Fibroblast of gingiva (primary cell): ENCODE results near the gene MYOM1.
"Not testable (repeated sequence)": the region's sequence is repeated elsewhere in the genome, so short reads cannot be mapped to it uniquely, and the experiment has no call there.

Experiments
- DNase-seq: peaks from one replicate; pipeline ENCODE4 v3.0.0-alpha.2; 2011; ENCODE audit warnings: low read depth

The MYOM1 gene

DNA sequence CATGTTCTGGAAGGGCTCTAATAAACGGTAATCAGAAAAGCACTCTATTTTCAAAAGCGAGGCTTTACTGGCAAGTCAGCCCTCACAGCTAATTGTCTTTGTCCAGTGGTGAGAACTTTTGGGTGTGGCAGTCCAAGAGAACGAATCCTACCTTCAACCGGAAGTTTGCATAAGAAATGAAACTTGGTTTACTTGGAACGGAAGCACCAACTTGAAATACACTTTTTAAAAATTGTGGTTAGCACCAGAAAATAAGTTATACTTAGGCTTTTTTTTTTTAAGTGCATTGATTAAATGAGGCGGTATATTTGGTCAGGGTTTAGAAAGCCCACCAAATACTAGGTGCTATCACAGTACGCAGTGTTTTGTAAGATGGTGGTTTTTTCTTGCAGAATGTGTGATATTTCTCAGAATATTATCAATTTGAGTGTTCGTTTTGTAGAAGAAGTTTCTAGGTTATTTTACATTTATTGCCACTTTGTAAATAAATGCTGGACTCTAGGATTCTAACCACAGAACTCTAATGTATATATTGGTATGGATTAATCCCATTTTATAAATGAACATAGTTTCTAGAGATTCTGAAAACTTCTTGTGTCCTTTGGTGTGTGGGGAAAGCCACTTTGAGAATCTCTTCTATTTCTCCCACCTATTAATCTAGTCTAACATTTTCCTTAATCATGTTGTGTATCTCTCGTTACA is 29.0 kb upstream of the MYOM1 start:
- DNase-seq = peak; percentile 42

DNA sequence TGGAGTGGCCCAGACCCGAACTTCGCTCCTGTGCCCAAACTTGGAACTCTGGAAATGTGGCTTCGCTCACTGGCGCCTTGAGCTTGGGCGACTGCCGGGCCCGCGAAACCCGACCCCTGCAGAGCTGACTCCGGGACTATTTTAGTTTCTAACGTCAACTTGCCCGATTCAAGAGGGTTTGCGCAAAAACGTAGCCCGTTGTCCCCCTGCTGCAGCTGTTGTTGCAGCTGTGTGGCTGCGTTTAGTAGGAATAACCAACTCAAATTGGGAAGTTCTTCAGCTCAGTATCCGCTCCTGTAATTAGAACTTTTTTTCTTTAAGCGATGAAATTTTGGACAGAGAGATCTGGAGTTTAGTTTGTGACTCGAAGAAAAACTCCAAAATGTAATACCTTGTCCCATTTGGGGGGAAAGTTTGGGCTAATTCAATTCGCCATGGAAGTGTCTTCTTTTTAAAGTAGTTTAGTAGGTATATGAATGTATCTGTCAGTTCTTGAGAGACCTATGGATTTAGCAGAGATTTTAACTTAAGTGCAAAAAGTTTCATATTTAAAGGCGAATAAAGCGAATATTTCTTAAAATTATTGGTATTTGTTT is 28.4 kb upstream of the MYOM1 start:
- DNase-seq = peak; percentile 72

DNA sequence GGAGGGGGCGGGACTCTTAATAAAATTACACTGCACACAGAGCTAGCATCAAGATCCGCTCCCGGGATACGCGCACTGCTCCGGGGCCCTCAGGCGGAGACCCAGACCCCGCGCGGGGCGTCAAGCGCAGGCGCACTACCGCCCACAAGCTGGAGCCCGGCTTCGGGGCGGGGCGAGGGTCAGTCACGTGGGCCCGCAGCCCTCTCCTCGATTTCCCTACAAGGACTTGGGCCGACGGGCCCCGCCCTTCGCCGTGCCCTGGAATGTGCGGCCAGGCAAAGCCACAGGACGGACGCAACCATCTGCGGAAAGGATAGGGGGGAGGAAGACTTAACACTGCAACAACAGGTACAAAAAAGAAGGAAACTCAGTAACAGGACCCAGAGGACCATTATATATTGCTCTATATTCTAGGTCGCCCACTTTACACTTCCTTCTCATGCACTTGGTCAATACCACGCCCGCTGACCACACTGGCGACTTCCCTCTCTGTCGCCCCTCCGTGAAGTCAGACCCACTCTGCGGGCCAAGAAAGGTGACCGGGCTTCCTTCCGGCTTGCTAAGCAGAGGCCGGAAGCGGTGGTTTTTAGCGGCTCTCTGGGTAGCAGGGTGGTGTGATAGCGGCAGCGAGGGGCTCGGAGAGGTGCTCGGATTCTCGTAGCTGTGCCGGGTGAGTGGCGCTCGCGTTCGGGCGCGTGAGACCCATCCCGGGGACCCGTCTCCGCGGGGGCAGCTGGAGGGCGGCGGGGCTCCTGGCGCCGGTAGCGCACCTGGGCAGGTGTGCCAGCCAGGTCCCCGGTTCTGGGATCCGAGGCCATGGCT is 27.7 kb upstream of the MYOM1 start, which contains the start of gene MYL12A:
Gene MYL12A, plus strand, starts transcription at position 562 of the 822 bp plus-strand sequence. CDS start 5,447 bp downstream, outside the sequence.
- peak; percentile 98 for DNase-seq

DNA sequence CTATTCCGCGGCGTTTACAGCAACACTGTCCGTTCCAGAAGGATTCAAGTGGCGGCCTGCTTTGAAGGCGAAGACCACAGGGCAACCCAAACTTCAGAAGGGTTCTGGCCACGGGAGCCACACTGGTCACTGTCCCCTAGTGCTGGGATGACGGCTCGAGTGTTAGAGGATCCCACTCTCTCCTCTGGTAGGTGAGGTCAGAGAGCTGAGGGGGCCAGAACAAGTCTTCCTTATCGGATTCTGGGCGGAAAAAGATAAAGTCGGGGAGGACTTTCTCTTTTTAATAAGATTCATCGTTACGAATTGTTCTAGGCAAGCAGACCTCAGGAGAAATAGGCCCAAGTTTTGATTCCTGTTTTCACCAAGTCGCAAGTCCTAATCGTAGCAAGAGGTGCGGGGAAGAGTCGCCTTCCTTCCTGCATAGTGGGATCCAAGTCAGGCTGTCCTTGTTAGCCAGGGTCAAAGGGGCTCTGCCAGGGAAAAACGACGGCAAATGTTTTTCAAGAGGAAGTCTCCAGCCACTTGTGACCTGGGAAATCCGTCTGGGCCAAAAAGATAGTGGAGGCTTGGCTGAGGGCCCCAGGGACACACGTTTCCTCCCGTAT is 27.0 kb upstream of the MYOM1 start:
- DNase-seq = no peak

DNA sequence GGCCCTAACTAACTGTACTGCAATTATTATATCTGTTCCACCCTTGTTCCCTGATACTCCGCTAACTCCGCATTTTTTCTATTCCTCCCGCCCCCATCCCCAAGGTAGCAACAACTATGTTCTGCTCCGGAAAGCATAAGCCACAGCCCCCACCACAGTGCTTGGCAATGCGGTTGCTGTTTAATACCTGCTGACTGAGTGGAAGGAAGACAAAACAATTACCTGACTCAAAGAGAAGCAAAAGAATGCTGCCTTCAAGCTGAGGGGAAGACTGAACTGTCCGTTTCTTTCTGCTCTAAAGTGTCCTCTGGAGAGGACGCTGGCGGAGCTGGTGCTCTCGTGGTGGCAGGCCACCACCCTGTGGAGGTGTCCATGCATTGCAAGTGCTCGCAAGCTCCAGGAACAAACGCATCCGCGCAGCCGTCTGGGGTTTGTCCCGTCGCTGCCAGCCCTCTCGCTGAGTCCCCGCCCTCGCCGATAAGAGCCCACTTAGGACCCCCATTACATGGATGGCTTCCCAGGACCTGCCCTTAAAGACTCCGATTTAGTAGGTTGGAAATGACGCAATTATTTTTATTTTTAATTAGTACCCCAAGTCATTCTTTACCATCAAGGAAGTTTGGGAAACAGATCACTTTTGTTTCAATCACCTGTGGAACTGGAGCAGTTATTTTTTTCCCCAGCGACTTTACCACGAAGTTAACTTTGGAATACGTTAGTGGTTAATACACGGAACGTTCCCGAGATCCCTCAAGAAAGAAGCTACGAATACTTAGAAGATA is 26.3 kb upstream of the MYOM1 start:
- peak; percentile 86 for DNase-seq

DNA sequence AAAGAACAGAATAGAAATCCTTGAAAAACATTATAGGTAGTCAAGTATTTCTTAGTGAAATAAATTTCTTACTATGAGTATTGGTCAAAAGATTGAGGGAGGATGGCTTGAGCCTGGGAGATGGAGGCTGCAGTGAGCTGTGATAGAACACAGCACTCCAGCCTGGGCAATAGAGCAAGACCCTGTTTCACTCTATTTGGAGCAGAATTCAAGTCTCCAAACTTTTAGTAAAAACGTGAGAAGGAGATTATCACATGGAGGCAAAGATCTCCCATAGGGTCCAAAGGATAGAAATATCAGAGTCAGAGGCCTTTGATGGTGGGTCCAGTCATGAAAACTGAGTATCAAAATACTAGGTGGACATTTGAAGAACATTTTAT is 25.4 kb upstream of the MYOM1 start:
- DNase-seq = no peak

DNA sequence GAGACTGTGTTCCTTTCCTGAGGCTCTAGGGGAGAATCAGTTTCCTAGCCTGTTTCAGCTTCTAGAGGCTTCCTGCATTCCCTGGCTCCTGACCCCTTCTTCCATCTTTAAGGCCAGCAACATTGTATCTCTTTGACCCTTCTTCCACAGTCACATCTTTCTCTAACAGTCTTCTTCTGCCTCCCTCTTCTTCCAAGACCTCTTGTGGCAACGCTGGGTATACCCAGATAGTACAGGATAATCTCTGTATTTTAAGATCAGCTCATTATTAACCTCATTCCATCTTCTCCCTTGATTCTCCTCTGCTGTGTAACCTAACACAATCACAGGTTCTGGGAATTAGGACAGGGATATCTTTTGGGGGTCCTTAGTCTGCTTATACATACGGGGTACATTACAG is 19.0 kb upstream of the MYOM1 start:
- no peak for DNase-seq

DNA sequence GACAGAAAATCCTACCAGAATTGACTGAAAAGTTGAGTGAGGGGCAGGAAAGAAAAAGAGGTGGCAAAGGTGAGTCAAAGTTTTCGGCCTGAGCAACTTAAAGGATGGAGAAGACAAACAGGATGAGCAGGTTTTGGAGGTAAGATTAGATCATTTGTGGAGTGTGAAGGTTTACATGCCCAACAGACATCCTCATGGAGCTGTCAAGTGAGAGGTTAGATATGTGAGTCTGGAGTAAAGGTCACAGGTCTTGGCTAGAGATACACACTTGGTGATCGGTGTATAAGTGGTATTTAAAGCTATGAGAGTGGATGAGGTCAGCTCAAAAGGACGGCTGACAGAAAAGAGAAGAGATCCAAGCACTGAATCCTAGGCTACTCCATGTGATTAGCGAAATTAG is 16.7 kb upstream of the MYOM1 start:
- DNase-seq = no peak

DNA sequence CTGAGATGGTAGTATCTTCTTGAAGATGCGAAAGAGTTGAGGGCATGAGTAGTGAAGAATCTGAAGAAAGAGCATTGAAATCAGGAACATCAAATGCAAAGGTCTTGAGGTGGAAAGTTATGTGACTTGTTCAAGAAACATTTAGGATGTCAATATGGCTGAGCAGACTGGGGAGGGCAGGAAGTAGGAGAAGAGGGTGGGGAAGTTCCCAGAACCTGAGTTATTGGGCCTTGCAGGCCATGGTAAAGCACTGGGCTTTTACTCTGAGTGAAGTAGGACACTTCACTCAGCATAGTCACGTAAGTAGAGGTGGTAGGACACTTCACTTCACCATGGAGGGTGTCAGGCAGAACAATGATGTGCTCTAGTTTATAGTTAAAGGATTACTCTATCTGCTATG is 16.1 kb upstream of the MYOM1 start:
- no peak for DNase-seq

DNA sequence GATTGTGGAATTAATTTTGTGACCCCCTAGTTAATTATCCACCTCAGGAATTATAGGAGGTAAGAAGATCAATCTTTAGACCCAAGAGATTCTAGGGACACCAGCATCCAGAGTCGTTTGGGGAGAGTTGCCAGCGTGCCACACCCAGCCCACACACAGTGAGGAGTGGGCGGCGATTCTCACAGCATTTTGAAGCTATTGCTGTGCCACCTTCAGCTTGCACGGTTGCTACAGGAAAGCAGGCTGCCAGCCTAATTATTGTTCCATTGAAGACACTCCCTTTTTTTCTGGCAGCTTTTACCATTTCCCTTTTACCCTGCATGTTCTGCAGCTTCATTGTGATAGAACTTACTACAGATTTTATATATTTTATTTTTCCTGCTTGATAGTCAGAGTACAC is 14.7 kb upstream of the MYOM1 start:
- DNase-seq = no peak

DNA sequence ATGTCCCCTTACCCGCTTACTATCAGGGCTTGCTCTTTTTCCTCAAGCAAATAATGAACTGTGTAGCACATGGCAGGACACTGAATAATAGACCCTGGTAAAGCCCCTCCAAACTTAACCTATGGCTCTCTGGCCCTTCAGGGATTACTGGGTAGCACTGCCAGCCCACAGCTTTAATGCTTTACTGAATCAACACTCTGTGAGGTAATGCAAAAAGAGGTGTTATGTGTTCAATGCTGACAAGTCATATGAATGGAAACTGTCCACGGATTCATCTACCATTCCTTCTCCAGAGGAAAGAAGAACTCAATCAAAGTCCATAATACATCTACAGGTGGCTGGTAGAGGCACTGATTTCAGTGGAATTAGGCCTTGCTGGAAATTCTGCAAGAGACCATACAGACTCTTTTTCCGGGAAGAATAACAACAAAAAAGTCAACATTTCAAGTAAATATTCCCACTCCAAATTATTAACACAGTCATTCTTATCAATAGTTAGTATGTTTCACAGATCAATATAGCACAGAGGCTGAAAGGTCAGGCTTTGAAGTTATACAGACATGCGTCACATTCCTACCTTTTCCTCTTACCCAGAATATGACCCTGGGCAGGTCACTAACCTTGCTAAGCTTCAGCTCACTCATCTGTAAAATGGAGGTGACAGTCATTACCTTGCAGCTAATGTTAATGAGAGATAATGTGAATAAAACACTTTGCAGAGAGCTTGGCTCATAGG is 13.8 kb upstream of the MYOM1 start:
- no peak for DNase-seq

DNA sequence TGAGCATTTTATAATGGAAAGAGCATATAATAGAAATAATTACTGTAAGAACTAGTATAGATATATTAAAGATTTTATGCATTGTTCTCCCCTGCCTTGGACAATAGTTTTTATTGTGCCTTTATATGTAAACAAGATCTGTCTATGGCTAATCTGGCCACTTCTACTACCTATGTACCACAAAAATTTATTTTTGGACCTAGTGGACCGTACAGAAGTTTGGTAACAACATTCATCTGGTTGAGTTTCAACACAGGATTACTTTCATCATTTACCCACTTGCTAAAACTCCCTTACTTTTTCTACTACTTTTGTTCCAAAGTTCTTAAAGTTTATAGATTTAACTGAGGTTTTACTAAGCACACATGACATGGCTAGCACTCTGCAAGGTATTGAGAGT is 13.2 kb upstream of the MYOM1 start:
- no peak for DNase-seq

DNA sequence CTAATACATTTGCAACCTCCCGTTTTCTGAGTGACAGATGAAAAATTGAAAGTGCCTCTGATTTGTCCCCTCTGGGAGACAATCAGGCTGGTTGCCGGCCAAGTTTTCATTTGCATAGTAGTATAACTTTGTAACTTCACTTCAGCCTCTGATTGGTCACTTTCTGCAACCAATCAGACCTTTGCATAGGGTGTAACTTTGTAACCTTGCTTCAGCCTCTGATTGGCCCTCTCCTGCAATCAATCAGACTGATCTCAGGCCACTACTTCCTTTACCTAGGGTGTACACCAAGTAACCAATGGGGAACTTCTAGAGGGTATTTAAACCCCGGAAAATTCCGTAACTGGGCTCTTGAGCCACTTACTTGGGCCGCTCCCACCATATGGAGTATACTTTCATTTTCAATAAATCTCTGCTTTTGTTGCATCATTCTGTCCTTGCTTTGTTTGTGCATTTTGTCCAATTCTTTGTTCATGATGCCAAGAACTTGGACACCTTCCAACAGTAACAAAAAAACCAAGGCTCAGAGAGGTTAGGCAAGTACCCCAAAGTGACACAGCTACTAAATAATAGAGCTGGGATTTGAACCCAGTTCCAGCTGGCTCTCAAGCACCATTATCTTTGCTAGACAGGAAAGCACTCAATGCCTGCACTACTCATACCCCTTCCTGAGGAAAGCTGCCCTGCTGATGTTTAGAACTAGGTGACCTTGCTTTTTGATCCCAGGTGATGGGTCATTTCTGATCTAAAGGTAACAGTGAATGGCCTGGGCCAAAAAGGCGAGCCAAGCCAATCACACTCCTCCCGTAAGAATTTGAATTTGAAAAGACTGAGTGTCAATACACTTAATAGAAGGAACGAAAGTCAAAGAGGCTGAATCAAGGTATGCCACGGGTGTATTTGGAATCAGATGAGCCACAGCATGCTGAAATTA is 10.9 kb upstream of the MYOM1 start:
- peak; percentile 55 for DNase-seq

DNA sequence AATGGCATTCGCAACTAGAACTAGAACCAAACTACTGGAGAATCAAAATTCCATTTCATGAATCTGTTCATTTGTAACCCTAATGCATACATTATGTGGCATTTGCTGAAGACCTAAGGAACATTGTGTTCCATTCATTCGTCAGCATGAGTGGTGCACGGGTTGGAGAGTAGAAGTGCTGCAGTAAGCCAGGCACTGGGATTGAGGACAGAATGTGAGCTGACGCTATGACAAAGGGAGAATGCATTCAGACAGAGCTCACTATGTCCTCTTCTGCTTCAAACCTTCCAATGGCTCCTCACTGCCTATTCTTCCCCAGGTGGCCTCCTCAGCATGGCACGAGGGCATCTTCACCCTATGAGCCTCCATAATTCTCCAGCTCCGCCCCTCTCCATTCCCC is 6.3 kb upstream of the MYOM1 start:
- no peak for DNase-seq

DNA sequence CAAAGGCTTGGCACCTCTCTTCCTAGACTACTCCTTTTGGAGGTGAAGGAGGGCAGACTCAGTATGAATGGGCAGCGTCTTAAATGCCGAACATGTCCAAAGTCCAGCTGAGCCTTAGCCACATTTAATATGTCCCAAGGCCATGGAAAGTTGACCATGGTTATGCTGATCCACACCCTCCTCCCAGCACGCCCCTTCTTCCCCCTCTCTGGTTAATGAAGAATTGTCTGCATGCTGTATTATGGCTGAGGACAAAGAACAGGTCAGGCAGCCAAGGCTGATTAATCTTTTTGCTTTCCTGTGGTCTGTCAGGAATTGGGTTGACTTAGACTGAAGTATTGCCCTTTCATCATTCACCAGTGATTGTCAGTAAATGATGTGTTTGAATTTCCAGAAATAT is 5.8 kb upstream of the MYOM1 start:
- DNase-seq = no peak

DNA sequence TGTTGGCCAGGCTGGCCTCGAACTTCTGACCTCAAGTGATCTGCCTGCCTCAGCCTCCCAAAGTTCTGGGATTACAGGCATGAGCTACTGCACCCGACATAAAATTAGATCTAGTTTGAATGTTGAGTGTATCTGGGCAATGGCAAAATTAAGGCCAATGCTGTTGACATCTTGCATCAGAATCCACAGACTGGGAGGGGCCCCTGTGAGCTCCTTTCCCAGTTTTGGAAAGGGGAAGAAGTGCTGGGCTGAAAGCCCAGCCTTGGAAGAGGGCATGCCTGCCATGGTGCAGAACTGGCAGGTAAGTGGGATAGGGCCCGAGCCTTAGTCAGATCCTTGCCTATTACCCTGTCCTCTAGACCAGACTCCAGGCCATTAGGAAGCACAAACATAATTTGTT is 4.5 kb upstream of the MYOM1 start:
- no peak for DNase-seq

DNA sequence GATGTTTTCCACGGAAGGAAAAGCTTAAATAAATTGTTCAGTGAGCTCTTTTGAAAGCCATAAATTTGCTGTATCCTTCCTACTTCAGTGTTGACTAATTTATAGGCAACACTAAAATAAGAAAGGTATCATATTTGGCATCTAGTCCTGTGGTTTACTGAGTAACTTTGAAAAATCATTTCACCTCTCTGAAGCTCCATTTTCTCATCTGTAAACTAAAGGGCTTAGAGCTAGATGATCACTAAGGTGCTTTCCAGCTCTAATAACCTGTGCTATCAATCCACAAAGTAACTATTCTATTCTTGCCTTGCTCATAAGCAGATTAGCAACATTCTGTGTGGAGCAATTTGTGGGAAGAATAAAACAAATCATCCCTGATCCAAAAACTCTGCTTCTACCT is 3.6 kb upstream of the MYOM1 start:
- no peak for DNase-seq

DNA sequence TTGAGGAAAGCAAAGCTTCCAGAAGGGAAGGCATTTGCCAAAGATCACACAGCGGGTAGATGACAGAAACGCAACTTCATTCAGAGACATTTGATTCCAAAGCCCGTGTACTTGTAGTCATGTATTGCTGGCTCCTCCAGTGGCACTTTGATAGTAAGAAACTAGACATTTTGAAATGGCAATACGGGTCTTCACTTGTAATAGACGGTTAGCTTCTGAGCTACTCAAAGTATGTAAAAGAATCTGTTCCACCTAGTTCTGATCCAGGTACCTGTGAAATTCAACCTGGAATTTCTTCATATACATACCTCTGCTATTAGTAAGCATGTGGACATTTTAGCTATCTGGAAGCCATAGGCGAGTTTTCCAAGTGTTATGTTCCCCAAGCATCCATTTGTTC is 1.7 kb upstream of the MYOM1 start:
- no peak for DNase-seq

DNA sequence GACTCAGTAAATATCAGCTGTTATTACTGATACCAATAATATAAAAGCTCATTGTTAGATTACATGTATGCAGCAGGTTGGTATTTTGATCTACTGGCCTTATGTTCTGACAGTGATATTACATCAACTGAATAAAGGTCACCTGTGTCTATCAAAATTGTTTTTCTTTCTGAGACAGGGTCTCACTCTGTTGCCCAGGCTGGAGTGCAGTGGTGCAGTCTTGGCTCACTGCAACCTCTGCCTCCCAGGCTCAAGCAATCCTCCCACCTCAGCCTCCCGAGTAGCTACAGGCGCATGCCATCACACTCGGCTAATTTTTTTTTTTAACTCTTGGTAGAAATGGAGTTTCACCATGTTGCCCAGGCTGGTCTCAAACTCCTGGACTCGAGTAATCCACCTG is 1.1 kb upstream of the MYOM1 start:
- not testable (repeated sequence) for DNase-seq

DNA sequence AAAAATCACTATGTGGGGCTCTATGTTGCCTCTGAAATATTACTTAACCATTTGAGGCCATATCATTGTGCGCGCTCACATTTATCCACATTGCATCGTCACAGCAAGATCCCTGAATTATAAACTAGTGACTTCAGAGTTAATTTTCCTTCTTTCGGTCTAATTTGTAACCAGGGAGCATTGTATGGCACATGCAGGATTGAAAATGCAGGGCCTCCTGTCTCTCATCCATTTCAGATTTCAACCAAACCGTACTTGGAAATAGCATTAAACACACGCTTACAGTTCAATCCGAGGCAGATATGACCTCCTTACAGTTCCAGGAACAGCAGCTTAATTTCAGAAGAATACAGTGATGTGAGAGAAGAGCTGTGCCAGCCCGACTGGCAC is 532 bp downstream of the MYOM1 start:
- DNase-seq = no peak
